Uterus (tissue), 2 donors: ENCODE data around the gene PSMB1.

Experiments
- CTCF ChIP-seq, 4 experiments: fragments of 200-600 bp in 2 of 4; fragments of 450-650 bp in 2 of 4; sonication (generic) in 2 of 4; IDR thresholded peaks; one replicate each; pipeline ENCODE4 v1.5.1; 2016 to 2019; ENCODE audit warnings: antibody characterized with exemption in 4 of 4, mild to moderate bottlenecking in 2 of 4, moderate library complexity in 1 of 4
- POLR2A ChIP-seq, 2 donors: fragments of 450-650 bp; IDR thresholded peaks; one replicate each; pipeline ENCODE4 v1.6.1; 2016; ENCODE audit warnings: antibody characterized with exemption in 2 of 2, mild to moderate bottlenecking in 1 of 2, moderate library complexity in 1 of 2

- peak in 1 of 2 donors; percentile 78 for TF ChIP-seq POLR2A (IDR thresholded peaks at IDR 0.05)
- TF ChIP-seq CTCF (IDR thresholded peaks at IDR 0.05): peak in 1 of 4 experiments; percentile 3
These were observed 31.3 kb upstream of the PSMB1 start, which contains the start of gene PDCD2 for GRCh38 chr6:170584181-170584953.
